Nephron (organoid): ENCODE data around the gene MAP4K1.
"Not testable (repeated sequence)": the region's sequence is repeated elsewhere in the genome, so short reads cannot be mapped to it uniquely, and the experiment has no call there.

ENCODE experiments used
- H3K27ac Mint-ChIP-seq, 3 experiments: 2 replicates each; pipeline ENCODE4 v1.8.0; 2020; ENCODE audit warnings: mixed read lengths in 3 of 3, mild to moderate bottlenecking in 2 of 3, moderate library complexity in 1 of 3
- H3K27me3 Mint-ChIP-seq: 2 replicates; pipeline ENCODE4 v1.8.0; 2021; ENCODE audit warnings: low read depth, mild to moderate bottlenecking, moderate library complexity, mixed read lengths
- H3K36me3 Mint-ChIP-seq: 2 replicates; pipeline ENCODE4 v1.8.0; 2020; ENCODE audit warnings: low read depth, mixed read lengths
- H3K4me1 Mint-ChIP-seq: 2 replicates; pipeline ENCODE4 v1.8.0; 2020; ENCODE audit warnings: mixed read lengths
- H3K4me3 Mint-ChIP-seq, 3 experiments: 2 replicates each; pipeline ENCODE4 v1.8.0; 2020; ENCODE audit warnings: mild to moderate bottlenecking in 3 of 3, mixed read lengths in 3 of 3, moderate library complexity in 2 of 3
- H3K9me3 Mint-ChIP-seq: 2 replicates; pipeline ENCODE4 v1.8.0; 2020; ENCODE audit warnings: mixed read lengths
- TF ChIP-seq, protein P1 (sequence below), 3 experiments: fragments of 200-600 bp; sonication (generic); IDR thresholded peaks; one replicate each; pipeline ENCODE4 v1.5.0; 2021; ENCODE audit warnings: antibody characterized with exemption in 3 of 3; ENCODE audit not compliant: unreplicated experiment in 3 of 3

MAP4K1 gene

DNA sequence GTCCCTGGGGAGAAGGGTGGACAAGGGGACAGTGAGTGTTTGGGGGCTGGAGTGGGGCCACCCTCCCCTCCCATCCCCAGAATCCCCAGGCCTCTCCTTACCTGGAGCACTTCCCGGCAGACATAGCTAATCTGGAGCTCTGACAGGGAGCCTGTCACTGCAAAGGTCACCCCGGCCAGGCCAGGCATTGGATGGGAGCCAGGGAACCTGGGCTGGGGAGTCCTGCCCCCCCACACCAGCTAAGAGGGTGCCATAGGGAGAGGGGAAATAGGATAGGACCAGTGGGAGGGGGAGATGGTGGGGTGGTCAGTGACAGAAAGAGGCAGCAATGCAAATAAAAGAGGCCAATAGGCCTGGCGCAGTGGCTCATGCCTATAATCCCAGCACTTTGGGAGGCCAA is 3.5 kb downstream of the MAP4K1 start:
- H3K27me3 Mint-ChIP-seq, result no peaks in the 10 kb centered on the region
- H3K36me3 Mint-ChIP-seq, result no peaks in the 10 kb centered on the region
- H3K4me3 Mint-ChIP-seq, result no peak overlapping the region
- peaks cover 15% of the 10 kb centered on the region for H3K4me1 Mint-ChIP-seq
- no peaks in the 10 kb centered on the region for H3K9me3 Mint-ChIP-seq
- TF ChIP-seq, protein P1, sequence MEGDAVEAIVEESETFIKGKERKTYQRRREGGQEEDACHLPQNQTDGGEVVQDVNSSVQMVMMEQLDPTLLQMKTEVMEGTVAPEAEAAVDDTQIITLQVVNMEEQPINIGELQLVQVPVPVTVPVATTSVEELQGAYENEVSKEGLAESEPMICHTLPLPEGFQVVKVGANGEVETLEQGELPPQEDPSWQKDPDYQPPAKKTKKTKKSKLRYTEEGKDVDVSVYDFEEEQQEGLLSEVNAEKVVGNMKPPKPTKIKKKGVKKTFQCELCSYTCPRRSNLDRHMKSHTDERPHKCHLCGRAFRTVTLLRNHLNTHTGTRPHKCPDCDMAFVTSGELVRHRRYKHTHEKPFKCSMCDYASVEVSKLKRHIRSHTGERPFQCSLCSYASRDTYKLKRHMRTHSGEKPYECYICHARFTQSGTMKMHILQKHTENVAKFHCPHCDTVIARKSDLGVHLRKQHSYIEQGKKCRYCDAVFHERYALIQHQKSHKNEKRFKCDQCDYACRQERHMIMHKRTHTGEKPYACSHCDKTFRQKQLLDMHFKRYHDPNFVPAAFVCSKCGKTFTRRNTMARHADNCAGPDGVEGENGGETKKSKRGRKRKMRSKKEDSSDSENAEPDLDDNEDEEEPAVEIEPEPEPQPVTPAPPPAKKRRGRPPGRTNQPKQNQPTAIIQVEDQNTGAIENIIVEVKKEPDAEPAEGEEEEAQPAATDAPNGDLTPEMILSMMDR (IDR thresholded peaks at IDR 0.05; ENCODE audit: unreplicated experiment in 3 of 3), result no peak
- H3K27ac Mint-ChIP-seq, result no peak overlapping the region

DNA sequence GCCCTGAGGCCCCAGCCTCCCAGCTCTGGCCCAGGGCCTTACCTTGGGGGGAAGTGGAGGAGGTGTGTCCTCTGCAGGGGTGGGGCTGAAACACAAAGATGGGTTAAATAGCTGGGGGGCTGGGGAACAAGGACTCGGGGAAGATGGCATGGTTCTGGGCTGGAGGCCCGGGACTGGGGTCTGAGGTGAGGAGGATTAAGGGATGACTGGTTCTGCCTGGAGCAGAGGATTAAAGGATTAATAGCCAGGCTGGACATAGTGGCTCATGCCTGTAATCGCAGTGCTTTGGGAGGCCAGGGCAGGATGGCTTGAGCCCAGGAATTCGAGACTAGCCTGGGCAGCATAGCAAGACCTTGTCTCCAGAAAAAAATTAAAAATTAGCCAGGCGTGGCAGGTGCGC is 11.6 kb downstream of the MAP4K1 start:
- Mint-ChIP-seq H3K4me1 (no peaks in the 10 kb centered on the region), H3K27me3 (no peaks in the 10 kb centered on the region), H3K36me3 (no peaks in the 10 kb centered on the region), H3K27ac (no peak overlapping the region), H3K9me3 (no peaks in the 10 kb centered on the region), H3K4me3 (no peak overlapping the region)
- TF ChIP-seq, protein P1 (IDR thresholded peaks at IDR 0.05; ENCODE audit: unreplicated experiment in 3 of 3), result no peak

GRCh38 chr19:38602856-38603255 is 14.9 kb downstream of the MAP4K1 start:
- H3K4me3 Mint-ChIP-seq, H3K36me3 Mint-ChIP-seq, H3K4me1 Mint-ChIP-seq, H3K27me3 Mint-ChIP-seq, H3K27ac Mint-ChIP-seq, H3K9me3 Mint-ChIP-seq: not testable (repeated sequence)

GRCh38 chr19:38599722-38600121 is 18.0 kb downstream of the MAP4K1 start:
- H3K4me3 Mint-ChIP-seq, result no peak overlapping the region

DNA sequence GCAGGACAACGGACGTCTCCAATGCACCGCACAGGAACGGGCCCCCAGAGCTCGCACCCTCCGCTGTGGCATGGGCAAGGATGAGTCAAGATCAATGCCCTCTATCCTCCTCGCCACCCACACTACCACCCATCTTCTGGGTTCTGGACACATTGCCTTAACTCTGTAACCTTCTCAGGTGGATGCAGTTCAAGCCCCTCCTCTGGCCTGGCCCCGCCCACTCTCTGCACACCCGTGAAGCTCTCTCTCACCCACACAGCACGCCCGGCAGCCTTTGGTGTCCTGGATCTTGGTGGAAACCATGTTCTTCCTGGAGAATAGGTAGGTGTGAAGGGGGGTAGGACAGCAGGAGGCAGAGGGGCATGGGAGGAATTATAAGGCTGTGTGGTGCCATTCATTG is 20.7 kb downstream of the MAP4K1 start:
- H3K9me3 Mint-ChIP-seq, result no peaks in the 10 kb centered on the region
- no peak overlapping the region for H3K4me3 Mint-ChIP-seq
- TF ChIP-seq, protein P1 (IDR thresholded peaks at IDR 0.05; ENCODE audit: unreplicated experiment in 3 of 3), result no peak
- no peak overlapping the region for H3K27ac Mint-ChIP-seq
- H3K27me3 Mint-ChIP-seq, result peaks cover 8% of the 10 kb centered on the region
- no peaks in the 10 kb centered on the region for H3K36me3 Mint-ChIP-seq
- no peaks in the 10 kb centered on the region for H3K4me1 Mint-ChIP-seq

More at GRCh38 chr19:38599722-38600121, 18.0 kb downstream of the MAP4K1 start:
- TF ChIP-seq, protein P1 (IDR thresholded peaks at IDR 0.05; ENCODE audit: unreplicated experiment in 3 of 3), result no peak
- H3K36me3 Mint-ChIP-seq, result no peaks in the 10 kb centered on the region
- H3K27ac Mint-ChIP-seq, result no peak overlapping the region
- no peaks in the 10 kb centered on the region for H3K4me1 Mint-ChIP-seq
- no peaks in the 10 kb centered on the region for H3K9me3 Mint-ChIP-seq
- peaks cover 8% of the 10 kb centered on the region for H3K27me3 Mint-ChIP-seq

- TF ChIP-seq, protein P1 (IDR thresholded peaks at IDR 0.05; ENCODE audit: unreplicated experiment in 3 of 3), result no peak
- H3K9me3 Mint-ChIP-seq, result no peaks in the 10 kb centered on the region
- peaks cover 8% of the 10 kb centered on the region for H3K27me3 Mint-ChIP-seq
- peak overlapping the region; percentile 48 to 77 (median 75) for H3K4me3 Mint-ChIP-seq
- no peaks in the 10 kb centered on the region for H3K36me3 Mint-ChIP-seq
- H3K4me1 Mint-ChIP-seq, result no peaks in the 10 kb centered on the region
- no peak overlapping the region for H3K27ac Mint-ChIP-seq
Measured at GRCh38 chr19:38596057-38596981, 21.4 kb downstream of the MAP4K1 start.
